Stimulated activated CD4-positive, alpha-beta T cell treated with anti-CD3 and anti-CD28 coated beads, Interleukin-1b, Interleukin-23, amount 100 ng/mL, for 24 hours (primary cell): ENCODE data around the gene GALNT12.

ENCODE experiments used
- DNase-seq, 4 experiments: peaks; one replicate each; pipeline ENCODE4 v3.0.0-alpha.2; 2020; ENCODE audit warnings: low read depth in 4 of 4, low spot score in 1 of 4

Gene GALNT12

DNA sequence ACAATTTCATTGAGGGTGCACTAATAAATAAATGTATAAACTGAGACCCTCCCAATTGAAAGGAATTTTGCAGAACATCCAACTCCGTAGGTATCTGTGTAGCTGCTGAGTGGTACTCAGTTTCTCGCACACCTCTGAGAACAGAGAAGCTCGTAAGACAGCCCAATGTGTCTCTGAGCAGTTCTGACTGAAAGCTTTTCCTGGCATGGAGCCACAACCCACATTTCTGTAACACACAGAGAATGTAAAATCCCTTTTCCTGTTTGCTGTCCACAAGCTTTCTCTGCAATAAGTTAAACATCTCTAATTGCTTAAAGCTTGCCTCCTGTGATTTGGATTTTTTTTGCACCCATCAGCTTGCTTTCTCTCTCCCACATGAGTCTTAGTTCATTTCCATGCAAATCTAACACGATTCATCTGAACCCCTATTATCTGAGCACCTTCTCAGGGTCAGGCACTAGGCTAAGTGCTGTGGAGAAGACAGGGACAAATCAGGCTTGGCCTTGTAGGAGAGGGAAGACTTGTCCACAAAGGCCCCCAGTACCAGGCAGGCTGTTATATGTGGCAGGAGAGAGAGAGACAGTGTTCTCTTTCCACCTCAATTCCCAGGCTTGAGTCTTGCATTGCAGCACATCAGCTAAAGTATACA is 92.1 kb downstream of the GALNT12 start:
- DNase-seq, result no peak
